Measurements from ENCODE around the gene PLK1.

PLK1 gene

DNA sequence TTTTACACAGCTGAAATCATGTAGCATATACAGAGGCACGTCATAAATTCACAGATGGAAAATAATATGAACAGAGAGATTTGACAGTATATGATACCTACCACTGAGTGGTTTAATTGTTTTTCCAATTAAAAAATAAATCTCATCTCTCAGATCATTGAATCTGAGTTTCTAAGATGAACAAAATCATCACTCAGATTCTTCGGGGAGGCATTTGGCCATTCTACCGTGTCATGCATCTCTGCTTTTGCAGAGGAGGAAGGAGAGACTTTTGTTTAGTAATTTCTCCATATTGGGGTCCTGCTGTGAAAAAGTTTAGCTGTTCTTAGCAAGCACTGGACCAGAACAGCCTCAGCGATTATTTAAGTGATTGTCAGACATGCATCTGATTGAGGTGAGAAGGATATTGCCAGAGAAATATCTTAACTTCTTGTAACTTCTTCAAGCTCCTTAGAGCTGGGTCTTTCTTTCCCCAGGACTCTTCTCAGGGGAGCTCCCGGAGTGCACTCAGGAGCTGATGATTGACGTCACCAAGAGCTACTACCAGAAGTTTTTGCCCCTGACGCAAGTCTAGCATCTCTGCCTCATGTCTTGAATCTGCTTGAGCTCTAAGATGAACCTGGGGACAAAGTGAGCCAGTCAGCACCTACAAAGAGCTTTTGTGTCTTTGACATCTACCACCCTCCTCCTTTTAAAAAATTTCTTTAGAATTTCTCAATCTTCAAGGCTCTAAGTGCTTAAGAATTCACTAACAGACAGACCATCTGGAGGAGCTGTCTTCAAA lies 11.9 kb upstream of the PLK1 start:
- no peak for DNase-seq (ENCODE audit: low spot score)
- in situ Hi-C loops (cut with MboI; ENCODE audit: low pct_unique_long_range_greater_than_20kb, low sequenced_read_pairs, unreplicated experiment) = no loop called here
- TF ChIP-seq, protein P1, sequence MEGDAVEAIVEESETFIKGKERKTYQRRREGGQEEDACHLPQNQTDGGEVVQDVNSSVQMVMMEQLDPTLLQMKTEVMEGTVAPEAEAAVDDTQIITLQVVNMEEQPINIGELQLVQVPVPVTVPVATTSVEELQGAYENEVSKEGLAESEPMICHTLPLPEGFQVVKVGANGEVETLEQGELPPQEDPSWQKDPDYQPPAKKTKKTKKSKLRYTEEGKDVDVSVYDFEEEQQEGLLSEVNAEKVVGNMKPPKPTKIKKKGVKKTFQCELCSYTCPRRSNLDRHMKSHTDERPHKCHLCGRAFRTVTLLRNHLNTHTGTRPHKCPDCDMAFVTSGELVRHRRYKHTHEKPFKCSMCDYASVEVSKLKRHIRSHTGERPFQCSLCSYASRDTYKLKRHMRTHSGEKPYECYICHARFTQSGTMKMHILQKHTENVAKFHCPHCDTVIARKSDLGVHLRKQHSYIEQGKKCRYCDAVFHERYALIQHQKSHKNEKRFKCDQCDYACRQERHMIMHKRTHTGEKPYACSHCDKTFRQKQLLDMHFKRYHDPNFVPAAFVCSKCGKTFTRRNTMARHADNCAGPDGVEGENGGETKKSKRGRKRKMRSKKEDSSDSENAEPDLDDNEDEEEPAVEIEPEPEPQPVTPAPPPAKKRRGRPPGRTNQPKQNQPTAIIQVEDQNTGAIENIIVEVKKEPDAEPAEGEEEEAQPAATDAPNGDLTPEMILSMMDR (IDR thresholded peaks at IDR 0.05; ENCODE audit: extremely low read depth, insufficient read depth, missing control alignments) = no peak

DNA sequence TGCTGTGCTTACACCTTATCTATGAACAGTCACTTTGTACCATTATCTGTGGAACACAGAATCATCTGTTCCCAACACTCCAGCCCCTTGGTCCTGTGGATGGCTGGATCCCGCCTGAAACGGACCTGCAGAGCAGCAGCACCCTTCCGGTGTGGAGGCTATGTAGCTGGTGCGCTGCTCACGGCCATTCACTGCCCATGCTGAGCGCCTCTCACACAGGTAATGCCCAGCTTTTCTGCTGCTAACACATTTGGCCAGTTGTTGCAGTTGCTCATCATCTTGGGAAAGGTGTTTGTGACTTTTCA lies 11.4 kb upstream of the PLK1 start:
- TF ChIP-seq, protein P1 (IDR thresholded peaks at IDR 0.05; ENCODE audit: extremely low read depth, insufficient read depth, missing control alignments) = no peak
- in situ Hi-C loops (cut with MboI; ENCODE audit: low pct_unique_long_range_greater_than_20kb, low sequenced_read_pairs, unreplicated experiment) = no loop called here
- no peak for DNase-seq (ENCODE audit: low spot score)

DNA sequence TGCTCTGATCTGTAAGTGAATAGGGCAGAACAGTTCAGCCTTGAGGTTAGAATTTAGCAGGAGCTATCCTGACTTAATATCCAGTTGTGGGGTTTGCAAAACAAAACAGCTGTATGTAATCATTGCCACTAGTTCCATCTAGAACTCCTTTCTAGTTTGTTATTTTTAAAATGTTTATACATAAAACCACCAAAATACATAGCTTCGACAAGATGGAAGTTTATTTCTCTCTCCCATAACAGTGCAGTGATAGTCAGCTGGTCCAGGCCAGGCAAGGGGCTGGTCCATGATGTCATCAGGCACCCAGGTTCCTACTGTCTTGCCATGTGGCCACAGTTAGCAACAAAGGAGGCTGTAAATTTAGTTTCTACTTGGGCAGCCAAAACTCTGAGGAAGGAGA lies 10.5 kb upstream of the PLK1 start:
- DNase-seq (ENCODE audit: low spot score) = no peak
- in situ Hi-C loops (cut with MboI; ENCODE audit: low pct_unique_long_range_greater_than_20kb, low sequenced_read_pairs, unreplicated experiment) = no loop called here
- TF ChIP-seq, protein P1 (IDR thresholded peaks at IDR 0.05; ENCODE audit: extremely low read depth, insufficient read depth, missing control alignments) = no peak

DNA sequence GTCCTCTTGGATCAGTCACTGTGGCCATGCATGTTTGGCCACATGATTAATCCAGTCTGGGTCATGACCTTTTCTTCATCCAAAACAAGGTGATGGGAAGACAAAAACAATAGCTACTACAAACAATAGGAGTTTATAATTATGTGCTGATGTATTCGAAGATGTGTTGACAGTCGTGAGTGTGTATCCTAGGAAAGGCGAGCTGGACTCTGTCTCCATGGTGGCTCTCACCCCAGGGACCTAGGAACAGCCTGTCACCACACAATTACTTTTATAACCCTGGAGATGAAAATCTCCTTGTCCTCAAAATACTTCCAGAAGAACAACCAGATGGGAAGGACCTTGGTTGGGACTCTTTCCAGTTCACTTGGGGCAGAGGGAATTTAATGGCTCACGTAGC lies 9.8 kb upstream of the PLK1 start:
- in situ Hi-C loops (cut with MboI; ENCODE audit: low pct_unique_long_range_greater_than_20kb, low sequenced_read_pairs, unreplicated experiment) = no loop called here
- TF ChIP-seq, protein P1 (IDR thresholded peaks at IDR 0.05; ENCODE audit: extremely low read depth, insufficient read depth, missing control alignments) = no peak
- DNase-seq (ENCODE audit: low spot score) = no peak

DNA sequence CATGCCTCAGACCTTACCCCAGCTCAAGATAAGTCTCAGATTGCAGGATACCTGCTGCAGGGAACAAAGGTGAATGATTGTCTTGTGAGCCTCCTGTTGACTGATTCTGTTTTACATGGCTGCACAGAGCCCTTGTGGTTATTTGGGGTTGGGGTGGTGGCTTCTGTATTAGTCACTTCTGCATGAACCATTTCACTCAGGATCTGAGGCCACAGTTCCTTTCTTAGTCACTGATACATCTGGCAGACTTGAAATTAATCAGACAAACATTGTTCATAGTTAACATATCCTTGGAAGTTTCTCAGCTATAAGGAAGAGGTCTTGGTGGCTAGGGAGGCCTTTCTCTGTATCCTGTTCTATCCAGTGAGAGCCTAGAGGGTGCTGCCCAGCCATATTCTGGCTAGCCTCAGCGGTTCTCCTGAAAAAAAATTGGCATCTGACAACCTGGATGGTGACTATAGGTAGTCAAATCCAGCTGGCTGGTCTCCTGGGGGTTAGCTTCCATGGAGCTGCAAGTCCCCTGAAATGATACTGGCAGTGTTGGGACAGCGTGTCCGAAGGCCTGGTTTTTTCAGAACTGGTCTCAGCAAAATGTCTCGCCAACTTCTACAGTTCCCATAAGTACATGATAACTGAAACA lies 8.4 kb upstream of the PLK1 start:
- DNase-seq (ENCODE audit: low spot score) = peak; percentile 74
- TF ChIP-seq, protein P1 (IDR thresholded peaks at IDR 0.05; ENCODE audit: extremely low read depth, insufficient read depth, missing control alignments) = no peak
- in situ Hi-C loops (cut with MboI; ENCODE audit: low pct_unique_long_range_greater_than_20kb, low sequenced_read_pairs, unreplicated experiment) = no loop called here

DNA sequence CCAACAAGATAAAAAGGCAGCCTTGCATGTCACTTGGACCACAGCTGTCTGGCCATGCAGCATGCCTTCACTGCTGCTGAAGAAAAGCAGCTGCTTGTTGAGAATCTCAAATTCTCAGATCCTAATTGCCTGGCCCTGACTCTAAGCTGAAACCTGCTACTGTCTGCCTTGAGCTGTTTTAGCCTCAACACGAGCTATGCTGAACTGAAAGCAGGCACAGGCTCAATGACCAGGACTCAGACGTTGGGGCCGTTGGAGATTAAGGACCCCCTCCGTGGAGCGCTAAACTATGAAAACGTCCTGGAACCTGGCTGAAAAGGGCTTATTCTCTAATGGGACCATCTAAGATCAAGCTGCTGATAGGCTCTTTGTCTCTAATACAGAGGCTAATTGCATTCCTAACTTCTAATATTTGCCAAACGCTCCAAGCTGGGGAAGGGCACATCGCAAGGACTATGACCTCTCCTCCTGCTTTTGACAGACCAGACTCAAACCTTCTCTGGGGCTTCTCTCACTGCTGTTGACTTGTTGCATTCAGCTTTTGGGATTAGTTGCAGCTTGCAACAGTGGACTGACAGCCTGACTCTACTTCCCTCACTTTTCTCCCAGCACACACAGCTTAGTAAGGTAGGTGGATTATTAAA lies 4.6 kb upstream of the PLK1 start:
- no peak for DNase-seq (ENCODE audit: low spot score)
- in situ Hi-C loops (cut with MboI; ENCODE audit: low pct_unique_long_range_greater_than_20kb, low sequenced_read_pairs, unreplicated experiment) = no loop called here
- TF ChIP-seq, protein P1 (IDR thresholded peaks at IDR 0.05; ENCODE audit: extremely low read depth, insufficient read depth, missing control alignments) = no peak
